Mucosa of rectum (tissue), 2 donors: ENCODE measurements around the gene SAXO2.
"Not testable (repeated sequence)": the region's sequence is repeated elsewhere in the genome, so short reads cannot be mapped to it uniquely, and the experiment has no call there.

ENCODE experiments used
- H3K27ac ChIP-seq, 2 donors: one replicate each; pipeline ENCODE4 v1.7.0; 2013; ENCODE audit warnings: inconsistent platforms in 2 of 2, low read depth in 2 of 2, low read length in 2 of 2
- H3K27me3 ChIP-seq, 2 donors: one replicate each; pipeline ENCODE4 v1.7.0; 2013; ENCODE audit warnings: low read length in 2 of 2; ENCODE audit not compliant: control insufficient read depth in 2 of 2, insufficient read depth in 2 of 2
- H3K36me3 ChIP-seq, 2 donors: one replicate each; pipeline ENCODE4 v1.7.0; 2013; ENCODE audit warnings: low read length in 2 of 2; ENCODE audit not compliant: control insufficient read depth in 2 of 2, insufficient read depth in 2 of 2
- H3K4me1 ChIP-seq, 2 donors: one replicate each; pipeline ENCODE4 v1.7.0; 2013; ENCODE audit warnings: low read length in 2 of 2, mild to moderate bottlenecking in 1 of 2; ENCODE audit not compliant: control insufficient read depth in 2 of 2, insufficient read depth in 2 of 2
- H3K4me3 ChIP-seq, 2 donors: one replicate each; pipeline ENCODE4 v1.7.0; 2013; ENCODE audit warnings: low read length in 2 of 2
- H3K9ac ChIP-seq, 2 donors: one replicate each; pipeline ENCODE4 v1.7.0; 2013; ENCODE audit warnings: low read length in 2 of 2, low read depth in 1 of 2, mild to moderate bottlenecking in 1 of 2
- H3K9me3 ChIP-seq, 2 donors: one replicate each; pipeline ENCODE4 v1.7.0; 2013; ENCODE audit warnings: low read length in 2 of 2; ENCODE audit not compliant: control insufficient read depth in 2 of 2
- donor health status: healthy.
- donor health status: Normal muscosa, but diverticular disease.

Gene SAXO2

DNA sequence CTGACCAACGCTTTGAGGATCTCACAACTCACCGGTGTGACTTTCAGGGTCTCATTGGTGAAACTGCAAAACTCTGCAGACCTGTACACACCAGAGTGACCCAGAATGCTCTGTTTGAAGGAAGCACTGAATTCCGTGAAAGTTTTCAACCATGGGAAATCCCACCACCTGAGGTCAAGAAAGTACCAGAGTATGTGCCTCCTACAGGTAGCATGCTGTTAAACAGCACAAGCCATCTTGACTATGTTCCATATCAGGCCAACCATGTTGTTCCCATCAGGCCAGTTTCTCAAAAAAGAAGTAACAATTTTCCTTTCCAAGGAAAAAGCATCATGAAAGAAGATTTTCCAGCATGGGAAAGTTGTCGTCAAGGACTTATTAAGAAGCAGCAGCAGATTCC is 19.8 kb downstream of the SAXO2 start:
- not testable (repeated sequence) for H3K4me1 ChIP-seq, H3K9ac ChIP-seq, H3K36me3 ChIP-seq, H3K4me3 ChIP-seq, H3K27ac ChIP-seq, H3K9me3 ChIP-seq, H3K27me3 ChIP-seq

DNA sequence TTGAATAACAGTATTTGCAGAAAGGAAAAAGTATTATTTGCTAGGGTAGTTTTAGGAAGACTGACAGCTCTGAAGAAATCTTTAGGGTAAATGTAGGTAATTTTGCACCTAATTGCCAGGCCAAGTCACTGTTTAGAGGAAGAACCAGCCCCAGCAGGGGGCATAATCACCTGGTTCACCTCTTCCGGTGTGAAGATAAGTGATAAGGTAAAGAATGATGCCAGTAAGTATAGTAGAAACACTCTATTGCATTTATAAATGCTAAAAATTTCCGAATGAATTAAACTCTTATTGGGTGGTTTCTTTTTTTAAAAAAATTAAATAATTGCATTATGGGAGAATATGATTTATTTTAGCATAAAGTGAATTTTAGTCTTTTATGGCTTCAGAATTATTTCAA is 21.8 kb downstream of the SAXO2 start:
- not testable (repeated sequence) for H3K27me3 ChIP-seq, H3K9me3 ChIP-seq, H3K9ac ChIP-seq, H3K4me3 ChIP-seq, H3K4me1 ChIP-seq, H3K36me3 ChIP-seq, H3K27ac ChIP-seq

DNA sequence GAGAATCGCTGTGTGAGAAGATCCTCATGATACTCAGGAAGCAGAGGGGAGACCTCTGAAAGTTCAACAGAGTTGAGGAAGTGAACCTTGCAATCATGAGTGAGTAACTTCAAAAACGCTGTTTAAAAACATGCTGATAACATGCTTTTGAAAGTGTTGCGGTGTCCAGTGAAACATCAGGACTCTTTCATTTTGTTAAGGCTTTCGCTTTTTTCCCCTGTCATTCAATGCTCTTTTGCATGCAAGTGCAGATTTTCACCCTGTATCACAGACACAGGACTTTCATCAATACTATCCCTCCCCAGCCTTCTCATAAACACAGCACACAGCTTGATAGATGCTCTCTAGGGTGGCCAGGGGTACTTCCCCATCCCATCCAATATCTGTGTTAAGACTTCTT is 23.9 kb downstream of the SAXO2 start:
- not testable (repeated sequence) for H3K27me3 ChIP-seq, H3K9ac ChIP-seq, H3K4me1 ChIP-seq, H3K36me3 ChIP-seq, H3K4me3 ChIP-seq, H3K9me3 ChIP-seq
- H3K27ac ChIP-seq: peak overlapping the region in 1 of 2 donors; percentile 9

DNA sequence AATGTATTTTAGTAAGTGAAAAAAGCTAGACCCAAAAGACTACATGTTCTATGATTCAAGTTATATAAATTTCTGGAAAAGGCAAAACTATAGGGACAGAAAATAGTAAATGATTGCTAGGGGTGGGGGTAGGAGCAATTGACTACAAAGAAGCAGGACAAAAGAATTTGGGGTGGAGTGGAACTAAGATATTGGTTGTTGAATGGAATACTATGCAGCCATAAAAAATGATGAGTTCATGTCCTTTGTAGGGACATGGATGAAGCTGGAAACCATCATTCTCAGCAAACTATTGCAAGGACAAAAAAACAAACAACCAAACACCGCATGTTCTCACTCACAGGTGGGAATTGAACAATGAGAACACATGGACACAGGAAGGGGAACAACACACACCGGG is 25.6 kb downstream of the SAXO2 start:
- not testable (repeated sequence) for H3K27ac ChIP-seq, H3K9me3 ChIP-seq, H3K27me3 ChIP-seq, H3K9ac ChIP-seq, H3K36me3 ChIP-seq, H3K4me3 ChIP-seq, H3K4me1 ChIP-seq

DNA sequence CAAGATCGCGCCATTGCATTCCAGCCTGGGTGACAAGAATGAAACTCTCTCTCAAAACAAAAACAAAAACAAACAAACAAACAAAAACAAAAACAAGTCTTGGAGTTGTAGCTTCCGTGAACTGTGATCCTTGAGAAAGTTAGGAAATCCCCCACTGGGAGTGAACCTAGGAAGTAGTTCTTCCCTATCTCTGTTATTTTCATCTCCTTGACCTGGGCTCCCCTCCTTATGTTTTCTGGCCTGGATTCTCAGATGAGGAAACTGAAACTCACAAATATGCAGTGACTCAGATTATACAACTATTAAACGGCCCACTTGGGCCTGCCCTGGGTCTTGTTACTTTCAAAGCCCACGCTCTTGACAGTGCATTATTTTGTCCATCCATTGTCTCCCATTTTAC is 29.7 kb downstream of the SAXO2 start:
- H3K4me3 ChIP-seq: no peak overlapping the region
- H3K9me3 ChIP-seq: no peaks in the 10 kb centered on the region
- H3K27me3 ChIP-seq: no peaks in the 10 kb centered on the region
- H3K36me3 ChIP-seq: no peaks in the 10 kb centered on the region
- H3K4me1 ChIP-seq: no peaks in the 10 kb centered on the region
- no peak overlapping the region for H3K9ac ChIP-seq
- H3K27ac ChIP-seq: no peak overlapping the region

DNA sequence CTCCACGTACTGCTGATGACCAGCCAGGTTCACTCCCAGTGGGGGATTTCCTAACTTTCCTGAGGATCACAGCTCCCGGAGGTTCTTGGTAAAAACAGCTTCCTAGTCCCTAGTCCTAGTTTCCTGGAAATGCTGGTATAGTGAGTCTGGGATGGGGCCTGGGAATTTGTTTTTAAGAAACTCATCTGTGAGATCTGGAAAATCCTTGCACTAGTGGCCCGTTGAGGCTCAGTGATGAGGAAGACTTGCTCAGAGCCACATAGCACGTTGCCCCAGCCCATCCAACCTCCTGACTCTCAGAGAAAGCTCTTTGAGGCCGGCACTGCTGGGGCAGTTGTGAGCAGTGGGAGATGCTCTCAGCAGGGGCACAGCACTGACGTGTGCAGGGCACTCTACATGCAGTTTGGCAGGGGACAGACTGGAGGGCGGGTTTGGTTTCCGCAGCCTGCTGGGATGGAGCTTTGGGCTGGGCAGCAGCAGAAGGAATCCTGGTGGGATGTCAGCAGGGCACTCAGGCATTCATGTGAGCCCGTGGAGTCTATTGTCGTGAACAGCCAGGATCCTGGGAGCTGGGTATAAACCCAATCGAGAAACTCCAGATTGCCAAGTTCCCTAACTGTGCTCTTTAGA is 31.6 kb downstream of the SAXO2 start:
- Histone ChIP-seq H3K9me3 (no peaks in the 10 kb centered on the region), H3K4me3 (no peak overlapping the region), H3K9ac (no peak overlapping the region), H3K27ac (no peak overlapping the region), H3K27me3 (no peaks in the 10 kb centered on the region), H3K4me1 (peaks cover 0 to 2% of the 10 kb centered on the region in 2 donors), H3K36me3 (no peaks in the 10 kb centered on the region)

DNA sequence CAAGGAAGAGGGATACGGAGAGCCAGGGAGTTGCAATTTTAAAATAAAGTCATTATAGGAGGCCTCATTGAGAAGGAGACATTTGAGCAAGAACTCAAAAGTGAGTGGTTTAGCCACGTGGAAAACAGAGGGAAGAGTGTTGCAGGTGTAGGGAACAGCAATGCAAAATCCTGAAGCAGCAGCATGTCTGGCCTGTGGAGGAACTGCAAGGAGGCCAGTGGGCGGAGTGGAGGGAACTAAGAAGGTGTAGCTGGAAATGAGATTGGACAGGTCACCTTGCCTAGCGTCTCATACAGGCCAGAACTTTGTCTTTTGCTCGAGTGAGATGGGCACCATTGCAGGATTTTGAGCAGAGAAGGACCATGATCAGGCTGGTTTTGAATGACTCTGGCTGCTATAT is 34.9 kb downstream of the SAXO2 start:
- H3K4me1 ChIP-seq: peaks cover 0 to 2% of the 10 kb centered on the region in 2 donors
- H3K27me3 ChIP-seq: no peaks in the 10 kb centered on the region
- no peak overlapping the region for H3K27ac ChIP-seq
- no peak overlapping the region for H3K4me3 ChIP-seq
- no peaks in the 10 kb centered on the region for H3K9me3 ChIP-seq
- no peaks in the 10 kb centered on the region for H3K36me3 ChIP-seq
- H3K9ac ChIP-seq: no peak overlapping the region

DNA sequence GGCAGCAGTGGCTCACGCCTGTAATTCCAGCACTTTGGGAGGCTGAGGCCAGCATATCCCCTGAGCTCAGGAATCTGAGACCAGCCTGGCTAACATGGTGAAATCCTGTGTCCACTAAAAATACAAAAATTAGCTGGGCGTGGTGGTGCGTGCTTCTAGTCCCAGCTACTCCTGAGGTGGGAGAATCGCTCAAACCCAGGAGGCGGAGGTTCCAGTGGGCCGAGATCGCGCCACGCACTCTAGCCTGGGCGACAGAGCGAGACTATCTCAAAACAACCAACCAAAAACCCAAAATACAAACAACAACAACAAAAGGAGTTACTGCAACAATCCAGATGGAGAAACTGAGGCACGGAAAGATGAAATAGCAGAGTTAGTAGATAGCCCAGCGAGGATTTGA is 35.4 kb downstream of the SAXO2 start:
- no peak overlapping the region for H3K9ac ChIP-seq
- no peaks in the 10 kb centered on the region for H3K9me3 ChIP-seq
- H3K36me3 ChIP-seq: no peaks in the 10 kb centered on the region
- H3K27ac ChIP-seq: no peak overlapping the region
- H3K4me1 ChIP-seq: peaks cover 0 to 2% of the 10 kb centered on the region in 2 donors
- no peak overlapping the region for H3K4me3 ChIP-seq
- H3K27me3 ChIP-seq: no peaks in the 10 kb centered on the region

DNA sequence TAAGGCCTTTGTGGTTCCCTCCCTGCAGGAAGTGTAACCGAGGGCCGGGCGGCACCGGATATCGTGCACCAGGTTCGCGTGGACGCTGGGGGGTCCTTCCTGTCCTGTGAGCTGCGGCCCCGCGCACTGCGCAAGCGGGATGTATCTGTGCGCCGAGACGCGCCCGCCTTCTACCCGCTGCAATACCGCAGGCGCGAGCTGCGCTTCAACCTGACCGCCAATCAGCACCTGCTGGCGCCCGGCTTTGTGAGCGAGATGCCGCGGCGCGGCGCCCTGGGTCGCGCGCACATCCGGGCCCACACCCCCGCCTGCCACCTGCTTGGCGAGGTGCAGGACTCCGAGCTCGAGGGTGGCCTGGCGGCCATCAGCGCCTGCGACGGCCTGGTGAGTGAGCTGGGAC is 35.9 kb downstream of the SAXO2 start:
- Histone ChIP-seq H3K9ac (no peak overlapping the region), H3K36me3 (no peaks in the 10 kb centered on the region), H3K9me3 (no peaks in the 10 kb centered on the region), H3K27me3 (no peaks in the 10 kb centered on the region), H3K4me1 (peaks cover 0 to 2% of the 10 kb centered on the region in 2 donors), H3K4me3 (no peak overlapping the region), H3K27ac (no peak overlapping the region)

DNA sequence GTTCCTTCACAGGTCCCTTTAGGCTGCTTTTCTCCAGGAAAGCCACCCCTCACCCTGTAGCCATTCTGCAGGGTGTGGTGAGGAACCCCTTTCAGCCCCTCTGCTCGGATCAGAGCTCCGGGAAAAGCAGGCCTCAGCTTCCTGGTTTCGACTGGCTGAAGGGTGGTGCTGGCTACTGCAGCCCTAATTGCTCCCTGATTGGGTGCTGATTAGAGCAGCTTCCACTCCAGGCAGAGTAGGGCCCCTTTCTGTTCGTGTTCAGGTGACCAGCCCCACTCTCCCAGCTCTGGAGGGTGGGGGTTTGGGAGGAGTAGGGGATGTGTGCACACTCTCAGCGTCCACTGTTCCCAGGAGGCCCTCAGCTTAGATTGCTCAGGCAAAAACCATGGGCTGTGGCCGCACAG is 36.9 kb downstream of the SAXO2 start:
- H3K9me3 ChIP-seq, H3K4me1 ChIP-seq, H3K36me3 ChIP-seq, H3K27ac ChIP-seq, H3K9ac ChIP-seq, H3K4me3 ChIP-seq, H3K27me3 ChIP-seq: not testable (repeated sequence)

DNA sequence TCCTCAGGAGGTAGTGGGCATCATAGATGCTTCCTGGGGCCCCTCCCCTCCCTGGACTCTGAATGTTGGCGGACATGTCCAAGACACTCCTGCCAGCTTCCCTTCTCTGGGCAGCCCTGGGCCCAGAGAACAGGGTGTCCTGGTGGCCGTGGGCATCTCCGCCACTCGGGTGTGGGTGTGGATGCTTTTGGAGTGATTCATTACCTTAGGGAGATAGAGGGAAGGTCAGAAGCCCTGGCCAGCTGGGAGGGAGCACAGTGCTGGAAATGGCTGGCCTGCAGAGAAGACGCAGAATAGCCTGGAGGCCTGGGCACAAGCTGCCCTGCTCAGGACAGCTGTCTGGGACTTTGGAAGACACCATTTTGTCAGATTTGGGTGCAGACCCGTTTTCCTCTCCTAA is 37.7 kb downstream of the SAXO2 start:
- H3K4me1 ChIP-seq, H3K27me3 ChIP-seq, H3K9ac ChIP-seq, H3K27ac ChIP-seq, H3K36me3 ChIP-seq, H3K4me3 ChIP-seq, H3K9me3 ChIP-seq: not testable (repeated sequence)
